ENCODE data around the gene FKBP1B.
"Not testable (repeated sequence)": the region's sequence is repeated elsewhere in the genome, so short reads cannot be mapped to it uniquely, and the experiment has no call there.

The FKBP1B gene

GRCh38 chr2:24022975-24023575 lies 26.5 kb upstream of the FKBP1B start:
- peak; percentile 30 for DNase-seq

GRCh38 chr2:24024018-24024417 lies 25.5 kb upstream of the FKBP1B start:
- no peak for DNase-seq

- no peak for DNase-seq
Measured at GRCh38 chr2:24024996-24025663, 24.4 kb upstream of the FKBP1B start.

GRCh38 chr2:24026233-24026632 lies 23.3 kb upstream of the FKBP1B start:
- no peak for DNase-seq

- no peak for DNase-seq
Measured at GRCh38 chr2:24038786-24039499, 10.6 kb upstream of the FKBP1B start.

- no peak for DNase-seq
Measured at GRCh38 chr2:24040511-24040910, 9.0 kb upstream of the FKBP1B start.

GRCh38 chr2:24043133-24043532 lies 6.4 kb upstream of the FKBP1B start:
- not testable (repeated sequence) for DNase-seq

GRCh38 chr2:24045511-24046508 lies 3.7 kb upstream of the FKBP1B start:
- no peak for DNase-seq

- no peak for DNase-seq
Measured at GRCh38 chr2:24046599-24046929, 3.0 kb upstream of the FKBP1B start.

- peak; percentile 100 for DNase-seq
Measured at GRCh38 chr2:24046930-24047702, 2.4 kb upstream of the FKBP1B start, which contains the start of gene WDCP. Gene WDCP (minus strand): TSS chr2:24047391. CDS start chr2:24039494, 7,897 bp downstream.

GRCh38 chr2:24047703-24048033 lies 1.9 kb upstream of the FKBP1B start:
- DNase-seq: peak; percentile 52

GRCh38 chr2:24048769-24049484 lies 614 bp upstream of the FKBP1B start:
- peak; percentile 64 for DNase-seq

GRCh38 chr2:24050041-24050979 lies 769 bp downstream of the FKBP1B start:
- DNase-seq: no peak

GRCh38 chr2:24051833-24052232 lies 2.3 kb downstream of the FKBP1B start:
- no peak for DNase-seq

- no peak for DNase-seq
Measured at GRCh38 chr2:24052951-24053350, 3.4 kb downstream of the FKBP1B start.

- no peak for DNase-seq
Measured at GRCh38 chr2:24054366-24055010, 4.9 kb downstream of the FKBP1B start.

- DNase-seq: no peak
Measured at GRCh38 chr2:24055750-24056149, 6.2 kb downstream of the FKBP1B start.

GRCh38 chr2:24058564-24059271 lies 9.2 kb downstream of the FKBP1B start:
- no peak for DNase-seq

GRCh38 chr2:24065341-24065740 lies 15.8 kb downstream of the FKBP1B start:
- DNase-seq: no peak
